Placental pericyte (primary cell): ENCODE results near the gene ICAM3. TPM values are rescaled to one million over a fixed set of nuclear protein-coding genes. Genes with fewer than 3 reads are reported as not detected.

ENCODE experiments used
- small RNA-seq: library from RNA; depleted of rRNA; stranded (forward); fragments of <200 nt; gene quantifications from one replicate; pipeline ENCODE3, GENCODE V24; 2012; ENCODE audit warnings: low replicate concordance
- total RNA-seq: library from RNA; depleted of rRNA; stranded (reverse); fragments of >200 nt; gene quantifications from 2 replicates; pipeline ENCODE4 v1.2.3, GENCODE V29; 2012

The ICAM3 gene, protein sequence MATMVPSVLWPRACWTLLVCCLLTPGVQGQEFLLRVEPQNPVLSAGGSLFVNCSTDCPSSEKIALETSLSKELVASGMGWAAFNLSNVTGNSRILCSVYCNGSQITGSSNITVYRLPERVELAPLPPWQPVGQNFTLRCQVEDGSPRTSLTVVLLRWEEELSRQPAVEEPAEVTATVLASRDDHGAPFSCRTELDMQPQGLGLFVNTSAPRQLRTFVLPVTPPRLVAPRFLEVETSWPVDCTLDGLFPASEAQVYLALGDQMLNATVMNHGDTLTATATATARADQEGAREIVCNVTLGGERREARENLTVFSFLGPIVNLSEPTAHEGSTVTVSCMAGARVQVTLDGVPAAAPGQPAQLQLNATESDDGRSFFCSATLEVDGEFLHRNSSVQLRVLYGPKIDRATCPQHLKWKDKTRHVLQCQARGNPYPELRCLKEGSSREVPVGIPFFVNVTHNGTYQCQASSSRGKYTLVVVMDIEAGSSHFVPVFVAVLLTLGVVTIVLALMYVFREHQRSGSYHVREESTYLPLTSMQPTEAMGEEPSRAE
- 2.8 and 11.3 TPM in 2 replicates for total RNA-seq

GRCh38 chr19:10339380-10339960, at the start of gene ICAM3:
ICAM3 (minus strand) TSS chr19:10339624; CDS start chr19:10339614, 10 bp downstream.

GRCh38 chr19:10380313-10381102, 41.1 kb upstream of the ICAM3 start, which contains the start of gene TYK2:
TYK2 (minus strand) TSS chr19:10380572; CDS start chr19:10378406, 2,166 bp downstream.

GRCh38 chr19:10332965-10333757, 6.3 kb downstream of the ICAM3 start, which contains the start of gene RAVER1:
RAVER1 (minus strand) TSS chr19:10333529; CDS start chr19:10333507, 22 bp downstream.

DNA sequence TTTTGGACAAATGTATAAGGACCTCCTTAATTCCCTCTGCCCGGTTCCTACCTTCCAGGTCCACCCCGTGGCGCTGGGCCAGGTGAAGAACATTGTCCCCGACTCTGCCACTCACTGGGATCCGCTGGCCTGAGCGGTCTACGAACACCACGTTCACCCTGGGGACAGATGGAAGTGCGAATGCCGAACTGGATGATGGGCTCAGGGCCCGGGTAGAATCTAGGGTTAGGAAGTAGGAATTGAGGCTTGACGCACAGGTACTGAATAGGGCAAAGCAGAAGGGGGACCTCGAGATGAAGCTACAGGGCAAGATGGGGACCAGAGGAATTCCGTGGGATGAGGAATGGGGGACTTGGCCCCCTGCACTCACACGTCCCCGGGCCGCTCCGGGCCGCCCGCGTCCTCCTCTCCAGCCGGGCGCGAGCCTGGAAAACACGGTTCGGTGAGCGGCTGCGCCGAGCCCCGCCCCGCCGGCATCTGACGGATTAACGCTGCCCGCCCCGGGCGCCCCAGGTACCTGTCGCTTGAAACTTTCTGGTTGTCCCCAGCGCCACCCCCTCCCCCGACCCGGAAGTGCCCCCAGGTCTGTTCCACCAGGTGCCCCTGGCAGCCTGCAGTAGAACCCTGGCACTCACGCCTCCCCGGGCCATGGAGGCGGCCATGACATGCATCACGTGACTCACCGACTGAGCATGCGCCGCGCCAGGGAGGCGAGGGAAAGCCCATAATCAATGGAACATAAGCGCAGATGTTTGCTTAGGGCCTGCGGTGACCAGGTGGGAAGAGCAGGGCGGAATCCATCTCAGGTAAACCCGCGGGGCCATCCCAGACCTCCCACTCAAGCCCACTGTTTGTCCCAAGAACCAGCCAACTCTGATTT, 23.8 kb downstream of the ICAM3 start, which contains the start of gene FDX2:
TSS of gene FDX2 (minus strand) at position 681 of the 880 bp plus-strand sequence. CDS start at position 662, 19 bp downstream.

GRCh38 chr19:10309423-10309822, 30.0 kb downstream of the ICAM3 start, which contains the start of gene ZGLP1:
ZGLP1 (minus strand) TSS chr19:10309815.

GRCh38 chr19:10289836-10290356, 49.5 kb downstream of the ICAM3 start, which contains the start of gene ICAM5:
ICAM5 (plus strand) TSS chr19:10289952; CDS start chr19:10290044, 92 bp downstream.

GRCh38 chr19:10286803-10287737, 52.4 kb downstream of the ICAM3 start, which contains the start of gene ICAM4:
ICAM4 (plus strand) TSS chr19:10286955; CDS start chr19:10287013, 58 bp downstream.

Small RNAs within 50 kb of the gene (small RNA-seq; reads per million reads assigned to genes)
- not detected for gene AC011511.1
- not detected for gene AC011511.4

Other genes starting within 250 kb of the ICAM3 start
- gene ANGPTL6, start 236.9 kb downstream of the ICAM3 start, total RNA-seq = under 0.01 TPM in 1 of 2 replicates, not detected in the other
- gene PPAN, start 233.3 kb downstream of the ICAM3 start, total RNA-seq = 24.5 and 56.1 TPM in 2 replicates
- 1.3 and 3.3 TPM in 2 replicates for gene P2RY11, start 227.9 kb downstream of the ICAM3 start, total RNA-seq
- gene EIF3G, start 219.7 kb downstream of the ICAM3 start, total RNA-seq = 276 and 386 TPM in 2 replicates
- gene DNMT1, start 144.7 kb downstream of the ICAM3 start, total RNA-seq = 23.4 and 96.8 TPM in 2 replicates
- 41.9 and 42.2 TPM in 2 replicates for gene S1PR2, start 108.3 kb downstream of the ICAM3 start, total RNA-seq
- 42.7 and 79.3 TPM in 2 replicates for gene MRPL4, start 87.4 kb downstream of the ICAM3 start, total RNA-seq
- 52.1 and 189 TPM in 2 replicates for gene ICAM1, start 68.5 kb downstream of the ICAM3 start, total RNA-seq
- 8.3 and 9.2 TPM in 2 replicates for gene ICAM4, start 52.7 kb downstream of the ICAM3 start, total RNA-seq
- 11.6 and 16.2 TPM in 2 replicates for gene ICAM5, start 49.7 kb downstream of the ICAM3 start, total RNA-seq
- gene ZGLP1, start 29.8 kb downstream of the ICAM3 start, total RNA-seq = 0.44 and 0.72 TPM in 2 replicates
- 19.5 and 36.1 TPM in 2 replicates for gene FDX2, start 23.6 kb downstream of the ICAM3 start, total RNA-seq
- gene RAVER1, start 6.1 kb downstream of the ICAM3 start, total RNA-seq = 11.2 and 25.3 TPM in 2 replicates
- gene TYK2, start 40.9 kb upstream of the ICAM3 start, total RNA-seq = 56.2 and 108 TPM in 2 replicates
- gene CDC37, start 63.9 kb upstream of the ICAM3 start, total RNA-seq = 208 and 224 TPM in 2 replicates
- gene PDE4A, start 80.9 kb upstream of the ICAM3 start, total RNA-seq = 5.5 and 8.0 TPM in 2 replicates
- 60.6 and 79.3 TPM in 2 replicates for gene KEAP1, start 163.7 kb upstream of the ICAM3 start, total RNA-seq
- 2.0 and 10.5 TPM in 2 replicates for gene S1PR5, start 177.8 kb upstream of the ICAM3 start, total RNA-seq
- gene ATG4D, start 204.3 kb upstream of the ICAM3 start, total RNA-seq = 29.8 and 31.7 TPM in 2 replicates
- gene KRI1, start 226.4 kb upstream of the ICAM3 start, total RNA-seq = 6.8 and 10.3 TPM in 2 replicates
- gene CDKN2D, start 229.4 kb upstream of the ICAM3 start, total RNA-seq = 3.1 and 12.6 TPM in 2 replicates
- 0.22 and 1.0 TPM in 2 replicates for gene AP1M2, start 247.7 kb upstream of the ICAM3 start, total RNA-seq